ENCODE measurements around the gene HVCN1. TPM values are rescaled to one million over a fixed set of nuclear protein-coding genes. Genes with fewer than 3 reads are reported as not detected.

Gene HVCN1
- total RNA-seq, 4 donors from 2014 or later, result 4.5 to 13.8 (median 9.6) TPM

- H3K36me3 ChIP-seq, result peaks cover 0 to 12% (median 0%) of the 10 kb centered on the region in 3 donors
- peak overlapping the region; percentile 56 to 78 (median 62) for H3K4me3 ChIP-seq
- H3K27me3 ChIP-seq, result no peaks in the 10 kb centered on the region
- WGBS, 2 donors, result 7 to 8% methylated on average over 11 to 35 of the region's 38 CpGs
- H3K9me3 ChIP-seq, result peaks cover 0 to 4% (median 0%) of the 10 kb centered on the region in 4 donors
- peak; percentile 23 to 35 for DNase-seq (ENCODE audit: low spot score in 2 of 2)
- H3K27ac ChIP-seq, result peak overlapping the region; percentile 51 to 83 (median 70)
- H3K4me1 ChIP-seq, result peaks cover 0 to 20% (median 8%) of the 10 kb centered on the region in 4 donors
- no peak for TF ChIP-seq CTCF (IDR thresholded peaks at IDR 0.05)
- peak in 1 of 2 donors; percentile 11 for TF ChIP-seq EP300 (IDR thresholded peaks at IDR 0.05)
These were observed 589 bp upstream of the HVCN1 start for GRCh38 chr12:110689281-110690126.

GRCh38 chr12:110687396-110688169 lies 1.3 kb downstream of the HVCN1 start:
- DNase-seq (ENCODE audit: low spot score in 2 of 2), result no peak
- TF ChIP-seq POLR2A (IDR thresholded peaks at IDR 0.05) (no peak), EP300 (IDR thresholded peaks at IDR 0.05) (no peak), CTCF (IDR thresholded peaks at IDR 0.05) (no peak)

GRCh38 chr12:110686294-110686903 lies 2.5 kb downstream of the HVCN1 start:
- no peak for DNase-seq (ENCODE audit: low spot score in 2 of 2)
- H3K9me3 ChIP-seq, result peaks cover 0 to 10% (median 0%) of the 10 kb centered on the region in 4 donors
- TF ChIP-seq POLR2A (IDR thresholded peaks at IDR 0.05) (no peak), EP300 (IDR thresholded peaks at IDR 0.05) (no peak), CTCF (IDR thresholded peaks at IDR 0.05) (no peak)
- H3K27me3 ChIP-seq, result no peaks in the 10 kb centered on the region
- H3K36me3 ChIP-seq, result peaks cover 0 to 34% (median 0%) of the 10 kb centered on the region in 3 donors
- 98 to 100% methylated on average over 3 of the region's 3 CpGs for WGBS, 2 donors
- H3K4me3 ChIP-seq, result no peak overlapping the region
- H3K27ac ChIP-seq, result no peak overlapping the region
- peaks cover 0 to 20% (median 8%) of the 10 kb centered on the region in 4 donors for H3K4me1 ChIP-seq

More at GRCh38 chr12:110687396-110688169, 1.3 kb downstream of the HVCN1 start:
- peaks cover 0 to 23% (median 0%) of the 10 kb centered on the region in 3 donors for H3K36me3 ChIP-seq
- H3K4me3 ChIP-seq, result peak overlapping the region in 2 of 4 donors; percentile 67 to 78
- H3K27ac ChIP-seq, result no peak overlapping the region
- peaks cover 0 to 10% (median 0%) of the 10 kb centered on the region in 4 donors for H3K9me3 ChIP-seq
- WGBS, 2 donors, result 92 to 93% methylated on average over 15 of the region's 15 CpGs
- peaks cover 0 to 20% (median 8%) of the 10 kb centered on the region in 4 donors for H3K4me1 ChIP-seq
- H3K27me3 ChIP-seq, result no peaks in the 10 kb centered on the region

- Histone ChIP-seq H3K27me3 (no peaks in the 10 kb centered on the region), H3K4me3 (no peak overlapping the region), H3K9me3 (peaks cover 0 to 10% (median 0%) of the 10 kb centered on the region in 4 donors), H3K36me3 (peaks cover 0 to 36% (median 0%) of the 10 kb centered on the region in 3 donors), H3K27ac (no peak overlapping the region), H3K4me1 (peaks cover 0 to 13% (median 5%) of the 10 kb centered on the region in 4 donors)
- TF ChIP-seq CTCF (IDR thresholded peaks at IDR 0.05) (no peak), EP300 (IDR thresholded peaks at IDR 0.05) (no peak), POLR2A (IDR thresholded peaks at IDR 0.05) (no peak)
- no peak for DNase-seq (ENCODE audit: low spot score in 2 of 2)
- WGBS, 2 donors, result 61 to 67% methylated on average over 7 of the region's 7 CpGs
These were observed 4.5 kb downstream of the HVCN1 start for GRCh38 chr12:110684312-110684836.
